NCI-H345 treated with DMSO at 0.1 percent for 48 hours (cell line): Measurements from ENCODE around the gene SH3TC1.

Source experiments
- DNase-seq: peaks from one replicate; lab custom pipeline; 2025; ENCODE audit not compliant: unreplicated experiment; lab: John Stamatoyannopoulos, UW

SH3TC1 gene

GRCh38 chr4:8286719-8287342 is 87.7 kb downstream of the SH3TC1 start:
- DNase-seq: no peak

- DNase-seq: no peak
Observed at GRCh38 chr4:8287343-8288280, 88.5 kb downstream of the SH3TC1 start.

- no peak for DNase-seq
Observed at GRCh38 chr4:8289151-8289750, 90.2 kb downstream of the SH3TC1 start.

GRCh38 chr4:8289956-8290700 is 91.0 kb downstream of the SH3TC1 start:
- no peak for DNase-seq

- no peak for DNase-seq
Observed at GRCh38 chr4:8290701-8290970, 91.5 kb downstream of the SH3TC1 start.
